ENCODE measurements around the gene KIF13A. TPM values are rescaled to one million over a fixed set of nuclear protein-coding genes. Genes with fewer than 3 reads are reported as not detected.

Gene KIF13A
- total and polyA plus RNA-seq, 12 donors = 16.7 to 198 (median 97.8) TPM

DNA sequence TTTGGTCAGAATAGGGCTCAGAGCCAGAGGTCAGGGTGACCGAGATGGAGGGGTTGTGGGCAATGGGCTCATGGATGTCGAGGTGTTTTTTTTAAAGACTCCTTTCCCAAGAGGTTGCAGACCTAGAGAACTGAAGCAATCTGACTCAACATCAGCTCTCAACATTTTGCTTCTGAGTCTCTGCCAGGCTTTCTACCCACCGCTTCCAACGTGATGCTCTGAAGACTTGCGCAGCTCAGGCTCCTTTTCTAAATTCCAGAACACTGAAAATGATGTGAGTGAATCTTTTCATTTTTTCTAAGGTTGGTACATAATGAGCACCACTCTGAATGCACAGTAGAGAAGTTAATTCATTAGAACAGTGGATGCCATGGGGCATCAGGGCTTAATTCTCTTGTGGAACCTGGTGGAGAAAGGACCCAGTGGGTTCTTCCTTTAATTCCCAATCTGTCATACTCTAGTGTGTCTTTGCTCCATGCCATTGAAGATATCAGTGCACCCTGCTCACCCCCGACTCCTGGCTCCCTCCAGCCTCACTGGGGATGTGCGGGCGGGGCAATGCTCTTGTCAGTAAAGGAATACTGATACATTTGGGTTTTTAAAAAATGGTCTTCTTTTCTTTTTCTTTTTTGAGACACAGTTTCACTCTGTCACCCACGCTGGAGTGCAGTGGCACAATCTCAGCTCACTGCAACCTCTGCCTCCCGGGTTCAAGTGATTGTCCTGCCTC, 17.0 kb upstream of the KIF13A start:
- Histone ChIP-seq H3K9me3 (no peaks in the 10 kb centered on the region), H3K27ac (no peak overlapping the region), H3K4me1 (peaks cover 0 to 4% (median 0%) of the 10 kb centered on the region in 9 donors), H3K36me3 (no peaks in the 10 kb centered on the region), H3K4me3 (no peak overlapping the region), H3K27me3 (no peaks in the 10 kb centered on the region)
- TF ChIP-seq, protein P1, sequence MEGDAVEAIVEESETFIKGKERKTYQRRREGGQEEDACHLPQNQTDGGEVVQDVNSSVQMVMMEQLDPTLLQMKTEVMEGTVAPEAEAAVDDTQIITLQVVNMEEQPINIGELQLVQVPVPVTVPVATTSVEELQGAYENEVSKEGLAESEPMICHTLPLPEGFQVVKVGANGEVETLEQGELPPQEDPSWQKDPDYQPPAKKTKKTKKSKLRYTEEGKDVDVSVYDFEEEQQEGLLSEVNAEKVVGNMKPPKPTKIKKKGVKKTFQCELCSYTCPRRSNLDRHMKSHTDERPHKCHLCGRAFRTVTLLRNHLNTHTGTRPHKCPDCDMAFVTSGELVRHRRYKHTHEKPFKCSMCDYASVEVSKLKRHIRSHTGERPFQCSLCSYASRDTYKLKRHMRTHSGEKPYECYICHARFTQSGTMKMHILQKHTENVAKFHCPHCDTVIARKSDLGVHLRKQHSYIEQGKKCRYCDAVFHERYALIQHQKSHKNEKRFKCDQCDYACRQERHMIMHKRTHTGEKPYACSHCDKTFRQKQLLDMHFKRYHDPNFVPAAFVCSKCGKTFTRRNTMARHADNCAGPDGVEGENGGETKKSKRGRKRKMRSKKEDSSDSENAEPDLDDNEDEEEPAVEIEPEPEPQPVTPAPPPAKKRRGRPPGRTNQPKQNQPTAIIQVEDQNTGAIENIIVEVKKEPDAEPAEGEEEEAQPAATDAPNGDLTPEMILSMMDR (IDR thresholded peaks at IDR 0.05) = no peak
- DNase-seq (no peak), ATAC-seq (no peak)
- intact Hi-C loops (cut with DNase I) = no loop called here
- 96 to 97% methylated on average over 10 of the region's 10 CpGs for WGBS, 2 donors

- H3K9me3 ChIP-seq = no peaks in the 10 kb centered on the region
- intact Hi-C loops (cut with DNase I) = loop anchor here in 3 of 10 donors (10.0 kb wide), 2 partner anchors 115 to 155 kb away; no protein-coding TSS in a partner anchor
- H3K36me3 ChIP-seq = no peaks in the 10 kb centered on the region
- no peaks in the 10 kb centered on the region for H3K4me1 ChIP-seq
- TF ChIP-seq, protein P1 (IDR thresholded peaks at IDR 0.05) = no peak
- DNase-seq (no peak), ATAC-seq (no peak)
- WGBS, 2 donors = 91 to 94% methylated on average over 7 of the region's 7 CpGs
- no peak overlapping the region for H3K4me3 ChIP-seq
- no peaks in the 10 kb centered on the region for H3K27me3 ChIP-seq
- H3K27ac ChIP-seq = no peak overlapping the region
Observed at GRCh38 chr6:17999425-17999824, 12.0 kb upstream of the KIF13A start.

- H3K4me1 ChIP-seq = no peaks in the 10 kb centered on the region
- no peak for ATAC-seq
- H3K4me3 ChIP-seq = no peak overlapping the region
- intact Hi-C loops (cut with DNase I) = loop anchor here in 3 of 10 donors (10.0 kb wide), 2 partner anchors 116 to 154 kb away; no protein-coding TSS in a partner anchor
- no peak overlapping the region for H3K27ac ChIP-seq
- WGBS, 2 donors = 79 to 83% methylated on average over 1 of the region's 1 CpG
- H3K9me3 ChIP-seq = no peaks in the 10 kb centered on the region
- H3K27me3 ChIP-seq = no peaks in the 10 kb centered on the region
- TF ChIP-seq, protein P1 (IDR thresholded peaks at IDR 0.05) = no peak
- H3K36me3 ChIP-seq = no peaks in the 10 kb centered on the region
- DNase-seq = no peak
Observed at GRCh38 chr6:17998442-17998841, 11.0 kb upstream of the KIF13A start.

DNA sequence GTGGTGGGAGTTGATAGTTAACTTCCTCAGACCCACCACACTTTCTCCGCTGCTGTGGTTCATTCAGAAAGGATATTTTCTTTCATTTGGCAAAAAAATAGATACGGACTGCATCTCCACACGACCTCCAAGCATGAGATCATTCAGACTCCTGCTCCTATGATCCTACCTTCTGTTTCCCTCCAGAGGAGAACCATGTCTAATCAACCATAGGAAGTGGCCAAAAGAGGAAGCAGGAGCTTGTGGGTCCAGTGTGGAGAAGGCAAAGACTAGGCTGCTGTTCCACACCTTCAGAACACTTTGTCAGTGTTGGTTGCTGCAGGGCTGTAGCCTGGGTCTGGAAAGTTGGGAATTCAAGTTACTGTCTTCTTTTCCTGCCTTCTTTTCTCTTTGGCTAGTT, 10.6 kb upstream of the KIF13A start:
- ATAC-seq (no peak), DNase-seq (no peak)
- Histone ChIP-seq H3K4me1 (peaks cover 0 to 4% (median 0%) of the 10 kb centered on the region in 9 donors), H3K4me3 (no peak overlapping the region), H3K27ac (no peak overlapping the region), H3K9me3 (no peaks in the 10 kb centered on the region), H3K36me3 (no peaks in the 10 kb centered on the region), H3K27me3 (no peaks in the 10 kb centered on the region)
- WGBS, 2 donors = 73 to 75% methylated on average over 3 of the region's 3 CpGs
- TF ChIP-seq, protein P1 (IDR thresholded peaks at IDR 0.05) = no peak
- intact Hi-C loops (cut with DNase I) = loop anchor here in 3 of 10 donors (10.0 kb wide), 2 partner anchors 117 to 153 kb away; no protein-coding TSS in a partner anchor
